Nephron (organoid): ENCODE results near the gene POMGNT2.
A peak's percentile ranks its signal among the peaks of the same experiment; 100 is the strongest.

ENCODE experiments used
- H3K27ac Mint-ChIP-seq, 3 experiments: 2 replicates each; pipeline ENCODE4 v1.8.0; 2020; ENCODE audit warnings: mixed read lengths in 3 of 3, mild to moderate bottlenecking in 2 of 3, moderate library complexity in 1 of 3
- H3K27me3 Mint-ChIP-seq: 2 replicates; pipeline ENCODE4 v1.8.0; 2021; ENCODE audit warnings: low read depth, mild to moderate bottlenecking, moderate library complexity, mixed read lengths
- H3K36me3 Mint-ChIP-seq: 2 replicates; pipeline ENCODE4 v1.8.0; 2020; ENCODE audit warnings: low read depth, mixed read lengths
- H3K4me1 Mint-ChIP-seq: 2 replicates; pipeline ENCODE4 v1.8.0; 2020; ENCODE audit warnings: mixed read lengths
- H3K4me3 Mint-ChIP-seq, 3 experiments: 2 replicates each; pipeline ENCODE4 v1.8.0; 2020; ENCODE audit warnings: mild to moderate bottlenecking in 3 of 3, mixed read lengths in 3 of 3, moderate library complexity in 2 of 3
- H3K9me3 Mint-ChIP-seq: 2 replicates; pipeline ENCODE4 v1.8.0; 2020; ENCODE audit warnings: mixed read lengths
- CTCF ChIP-seq, 3 experiments: fragments of 200-600 bp; sonication (generic); IDR thresholded peaks; one replicate each; pipeline ENCODE4 v1.5.0; 2021; ENCODE audit warnings: antibody characterized with exemption in 3 of 3; ENCODE audit not compliant: unreplicated experiment in 3 of 3

The POMGNT2 gene

GRCh38 chr3:43086460-43087165, 19.3 kb downstream of the POMGNT2 start:
- no peaks in the 10 kb centered on the region for H3K27me3 Mint-ChIP-seq
- H3K27ac Mint-ChIP-seq = peak overlapping the region in 2 of 3 experiments; percentile 2 to 21
- peaks cover 21% of the 10 kb centered on the region for H3K36me3 Mint-ChIP-seq
- TF ChIP-seq CTCF (IDR thresholded peaks at IDR 0.05; ENCODE audit: unreplicated experiment in 3 of 3) = no peak
- H3K4me3 Mint-ChIP-seq = no peak overlapping the region
- H3K4me1 Mint-ChIP-seq = peaks cover 5% of the 10 kb centered on the region
- H3K9me3 Mint-ChIP-seq = no peaks in the 10 kb centered on the region

GRCh38 chr3:43082457-43082856, 23.4 kb downstream of the POMGNT2 start:
- no peaks in the 10 kb centered on the region for H3K4me1 Mint-ChIP-seq

GRCh38 chr3:43081796-43082195, 24.1 kb downstream of the POMGNT2 start:
- no peak overlapping the region for H3K4me3 Mint-ChIP-seq

More at GRCh38 chr3:43082457-43082856, 23.4 kb downstream of the POMGNT2 start:
- Mint-ChIP-seq H3K4me3 (no peak overlapping the region), H3K27me3 (no peaks in the 10 kb centered on the region), H3K27ac (no peak overlapping the region), H3K9me3 (peaks cover 2% of the 10 kb centered on the region), H3K36me3 (peaks cover 56% of the 10 kb centered on the region)
- TF ChIP-seq CTCF (IDR thresholded peaks at IDR 0.05; ENCODE audit: unreplicated experiment in 3 of 3) = no peak

GRCh38 chr3:43080726-43081568, 24.9 kb downstream of the POMGNT2 start:
- H3K36me3 Mint-ChIP-seq = peaks cover 62% of the 10 kb centered on the region
- no peak for TF ChIP-seq CTCF (IDR thresholded peaks at IDR 0.05; ENCODE audit: unreplicated experiment in 3 of 3)
- peaks cover 2% of the 10 kb centered on the region for H3K9me3 Mint-ChIP-seq
- no peak overlapping the region for H3K27ac Mint-ChIP-seq
- H3K4me3 Mint-ChIP-seq = no peak overlapping the region
- H3K4me1 Mint-ChIP-seq = no peaks in the 10 kb centered on the region
- H3K27me3 Mint-ChIP-seq = no peaks in the 10 kb centered on the region

More at GRCh38 chr3:43081796-43082195, 24.1 kb downstream of the POMGNT2 start:
- no peak for TF ChIP-seq CTCF (IDR thresholded peaks at IDR 0.05; ENCODE audit: unreplicated experiment in 3 of 3)
- Mint-ChIP-seq H3K27ac (no peak overlapping the region), H3K9me3 (peaks cover 2% of the 10 kb centered on the region), H3K36me3 (peaks cover 60% of the 10 kb centered on the region), H3K4me1 (no peaks in the 10 kb centered on the region), H3K27me3 (no peaks in the 10 kb centered on the region)

- peaks cover 55% of the 10 kb centered on the region for H3K36me3 Mint-ChIP-seq
- peaks cover under 1% of the 10 kb centered on the region for H3K27me3 Mint-ChIP-seq
- H3K27ac Mint-ChIP-seq = no peak overlapping the region
- H3K4me1 Mint-ChIP-seq = no peaks in the 10 kb centered on the region
- no peak for TF ChIP-seq CTCF (IDR thresholded peaks at IDR 0.05; ENCODE audit: unreplicated experiment in 3 of 3)
- H3K9me3 Mint-ChIP-seq = peaks cover 2% of the 10 kb centered on the region
- H3K4me3 Mint-ChIP-seq = no peak overlapping the region
Observed at GRCh38 chr3:43079536-43080332, 26.1 kb downstream of the POMGNT2 start.
